ENCODE measurements around the gene TMEM51. TPM values are rescaled to one million over a fixed set of nuclear protein-coding genes. Genes with fewer than 3 reads are reported as not detected.

Gene TMEM51
- total and polyA plus RNA-seq, 2 experiments from 2014 or later: 23.8 to 32.7 TPM

DNA sequence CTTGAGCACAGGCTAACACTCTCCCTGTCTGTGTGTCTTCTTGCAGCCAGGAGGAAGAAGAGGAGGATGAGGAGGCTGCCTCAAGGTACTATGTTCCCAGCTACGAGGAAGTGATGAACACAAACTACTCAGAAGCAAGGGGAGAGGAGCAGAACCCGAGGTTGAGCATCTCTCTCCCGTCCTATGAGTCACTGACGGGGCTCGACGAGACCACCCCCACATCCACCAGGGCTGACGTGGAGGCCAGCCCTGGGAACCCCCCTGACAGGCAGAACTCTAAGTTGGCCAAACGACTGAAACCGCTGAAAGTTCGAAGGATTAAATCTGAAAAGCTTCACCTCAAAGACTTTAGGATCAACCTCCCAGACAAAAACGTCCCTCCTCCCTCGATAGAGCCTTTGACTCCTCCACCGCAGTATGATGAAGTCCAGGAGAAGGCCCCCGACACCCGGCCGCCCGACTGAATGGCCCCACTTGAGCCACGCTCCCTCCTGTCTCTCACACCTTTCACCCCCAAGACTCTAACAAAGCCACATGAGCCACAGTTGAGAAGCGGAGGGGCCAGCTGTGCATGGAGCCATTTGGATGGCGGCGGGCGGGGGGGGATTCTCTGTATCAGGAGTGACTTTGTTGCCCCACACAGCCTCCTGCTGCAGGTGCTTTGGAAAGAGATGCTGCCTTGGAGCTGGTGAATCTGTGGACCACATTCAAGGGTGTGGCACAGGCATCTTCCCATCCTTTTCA, 65.9 kb downstream of the TMEM51 start:
- Histone ChIP-seq H3K4me3 (no peak overlapping the region), H3K27me3 (no peaks in the 10 kb centered on the region), H3K9me3 (ENCODE audit: low read depth) (no peaks in the 10 kb centered on the region), H3K27ac (no peak overlapping the region), H3K4me1 (ENCODE audit: low read depth) (peaks cover 17% of the 10 kb centered on the region), H3K36me3 (peaks cover 14% of the 10 kb centered on the region)
- DNase-seq (ENCODE audit: low read depth in 1 of 2, low spot score in 1 of 2): no peak
- TF ChIP-seq CTCF (IDR thresholded peaks at IDR 0.05; ENCODE audit: low read depth, low read length): no peak

GRCh38 chr1:15220024-15220392, 66.5 kb downstream of the TMEM51 start:
- no peaks in the 10 kb centered on the region for H3K9me3 ChIP-seq (ENCODE audit: low read depth)
- TF ChIP-seq CTCF (IDR thresholded peaks at IDR 0.05; ENCODE audit: low read depth, low read length): no peak
- H3K4me1 ChIP-seq (ENCODE audit: low read depth): peaks cover 12% of the 10 kb centered on the region
- no peak for DNase-seq (ENCODE audit: low read depth in 1 of 2, low spot score in 1 of 2)
- no peak overlapping the region for H3K4me3 ChIP-seq
- no peak overlapping the region for H3K27ac ChIP-seq
- H3K36me3 ChIP-seq: peaks cover 14% of the 10 kb centered on the region
- no peaks in the 10 kb centered on the region for H3K27me3 ChIP-seq

GRCh38 chr1:15220825-15221431, 67.4 kb downstream of the TMEM51 start:
- Histone ChIP-seq H3K27me3 (no peaks in the 10 kb centered on the region), H3K9me3 (ENCODE audit: low read depth) (no peaks in the 10 kb centered on the region), H3K36me3 (peaks cover 8% of the 10 kb centered on the region), H3K4me3 (no peak overlapping the region), H3K4me1 (ENCODE audit: low read depth) (peaks cover 12% of the 10 kb centered on the region), H3K27ac (peak overlapping the region; percentile 71)
- peak; percentile 29 to 45 for DNase-seq (ENCODE audit: low read depth in 1 of 2, low spot score in 1 of 2)
- TF ChIP-seq CTCF (IDR thresholded peaks at IDR 0.05; ENCODE audit: low read depth, low read length): no peak

GRCh38 chr1:15222653-15223303, 69.2 kb downstream of the TMEM51 start:
- no peak for DNase-seq (ENCODE audit: low read depth in 1 of 2, low spot score in 1 of 2)
- Histone ChIP-seq H3K4me1 (ENCODE audit: low read depth) (peaks cover 30% of the 10 kb centered on the region), H3K9me3 (ENCODE audit: low read depth) (no peaks in the 10 kb centered on the region), H3K4me3 (no peak overlapping the region), H3K27me3 (no peaks in the 10 kb centered on the region), H3K36me3 (peaks cover 8% of the 10 kb centered on the region), H3K27ac (no peak overlapping the region)
- TF ChIP-seq CTCF (IDR thresholded peaks at IDR 0.05; ENCODE audit: low read depth, low read length): no peak

DNA sequence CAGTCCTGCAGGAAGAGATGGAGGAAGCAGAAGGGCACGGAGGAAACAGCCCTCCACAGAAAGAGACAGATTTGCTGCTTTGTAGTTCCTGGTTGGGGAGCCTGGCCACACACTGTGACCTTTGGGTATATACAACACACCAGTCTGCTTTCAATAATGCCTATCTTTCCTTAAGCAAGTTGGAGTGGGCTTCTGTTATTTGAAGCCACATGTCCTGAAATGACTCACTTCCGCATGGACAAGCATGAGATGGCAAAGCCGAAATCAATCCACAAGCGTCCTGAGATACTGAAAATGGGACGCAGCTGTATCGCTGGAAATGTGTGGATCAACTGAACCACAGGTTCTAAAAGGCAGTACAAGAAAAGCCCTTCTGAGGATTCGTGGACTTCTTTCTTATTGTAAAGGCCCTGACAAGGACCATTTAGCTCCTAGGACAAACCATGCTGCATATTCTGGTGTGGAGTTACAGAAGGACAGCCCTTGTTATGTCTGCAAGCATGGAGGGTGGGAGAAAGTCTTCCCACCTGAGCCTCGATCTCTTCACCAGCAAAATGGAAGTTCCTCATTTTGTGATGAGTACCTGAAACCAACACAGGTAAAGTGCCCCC, 70.8 kb downstream of the TMEM51 start:
- Histone ChIP-seq H3K4me3 (no peak overlapping the region), H3K4me1 (ENCODE audit: low read depth) (peaks cover 31% of the 10 kb centered on the region), H3K27ac (no peak overlapping the region), H3K9me3 (ENCODE audit: low read depth) (no peaks in the 10 kb centered on the region), H3K27me3 (no peaks in the 10 kb centered on the region), H3K36me3 (peaks cover 8% of the 10 kb centered on the region)
- TF ChIP-seq CTCF (IDR thresholded peaks at IDR 0.05; ENCODE audit: low read depth, low read length): no peak
- DNase-seq (ENCODE audit: low read depth in 1 of 2, low spot score in 1 of 2): no peak

All from cardiac muscle cell (in vitro differentiated cells and primary cell).